Sigmoid colon (tissue), 4 donors: ENCODE data around the gene EIF4G3.

Experiments
- EP300 ChIP-seq, 4 donors: sonication (generic); formaldehyde crosslinking; IDR thresholded peaks; one replicate each; pipeline ENCODE4 v1.6.1; 2017; ENCODE audit warnings: antibody characterized with exemption in 4 of 4
- POLR2A ChIP-seq, 2 donors: fragments of 450-650 bp; IDR thresholded peaks; one replicate each; pipeline ENCODE4 v1.6.1; 2016; ENCODE audit warnings: antibody characterized with exemption in 2 of 2, mild to moderate bottlenecking in 2 of 2, moderate library complexity in 2 of 2
- TF ChIP-seq, protein P1 (sequence below), 4 experiments: fragments of 450-650 bp in 3 of 4; fragments of 200-600 bp in 1 of 4; IDR thresholded peaks; one replicate each; pipeline ENCODE4 v1.5.1; 2016 to 2019; ENCODE audit warnings: antibody characterized with exemption in 4 of 4, mild to moderate bottlenecking in 3 of 4, moderate library complexity in 2 of 4

DNA sequence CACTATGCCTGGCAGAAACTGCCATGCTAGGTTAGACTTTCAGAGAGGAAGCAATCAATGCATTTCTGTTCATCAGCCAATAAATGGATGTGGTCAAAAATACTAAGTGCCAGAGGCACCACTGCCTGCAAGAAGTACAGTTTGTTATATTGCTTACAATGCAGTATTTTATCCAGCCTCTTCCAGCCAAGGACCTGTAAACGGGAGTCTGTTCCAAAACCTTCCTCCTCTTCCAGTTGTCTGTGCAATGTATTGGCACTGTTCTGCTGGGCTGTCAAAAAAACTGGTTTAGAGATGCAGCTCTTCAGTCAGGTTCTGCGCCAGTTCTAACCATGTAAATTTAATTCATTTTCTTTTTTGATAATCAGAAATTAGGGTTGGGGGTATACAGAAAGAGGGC, 175.7 kb downstream of the EIF4G3 start:
- TF ChIP-seq, protein P1, sequence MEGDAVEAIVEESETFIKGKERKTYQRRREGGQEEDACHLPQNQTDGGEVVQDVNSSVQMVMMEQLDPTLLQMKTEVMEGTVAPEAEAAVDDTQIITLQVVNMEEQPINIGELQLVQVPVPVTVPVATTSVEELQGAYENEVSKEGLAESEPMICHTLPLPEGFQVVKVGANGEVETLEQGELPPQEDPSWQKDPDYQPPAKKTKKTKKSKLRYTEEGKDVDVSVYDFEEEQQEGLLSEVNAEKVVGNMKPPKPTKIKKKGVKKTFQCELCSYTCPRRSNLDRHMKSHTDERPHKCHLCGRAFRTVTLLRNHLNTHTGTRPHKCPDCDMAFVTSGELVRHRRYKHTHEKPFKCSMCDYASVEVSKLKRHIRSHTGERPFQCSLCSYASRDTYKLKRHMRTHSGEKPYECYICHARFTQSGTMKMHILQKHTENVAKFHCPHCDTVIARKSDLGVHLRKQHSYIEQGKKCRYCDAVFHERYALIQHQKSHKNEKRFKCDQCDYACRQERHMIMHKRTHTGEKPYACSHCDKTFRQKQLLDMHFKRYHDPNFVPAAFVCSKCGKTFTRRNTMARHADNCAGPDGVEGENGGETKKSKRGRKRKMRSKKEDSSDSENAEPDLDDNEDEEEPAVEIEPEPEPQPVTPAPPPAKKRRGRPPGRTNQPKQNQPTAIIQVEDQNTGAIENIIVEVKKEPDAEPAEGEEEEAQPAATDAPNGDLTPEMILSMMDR (IDR thresholded peaks at IDR 0.05) = no peak
- TF ChIP-seq POLR2A (IDR thresholded peaks at IDR 0.05) (no peak), EP300 (IDR thresholded peaks at IDR 0.05) (no peak)
